Measurements from ENCODE around the gene TRIM41. TPM values are rescaled to one million over a fixed set of nuclear protein-coding genes. Genes with fewer than 3 reads are reported as not detected.
A peak's percentile ranks its signal among the peaks of the same experiment; 100 is the strongest.
"Not testable (repeated sequence)": the region's sequence is repeated elsewhere in the genome, so short reads cannot be mapped to it uniquely, and the experiment has no call there.

Gene TRIM41
- total and polyA plus RNA-seq, 4 donors, result 10.7 to 39.7 (median 30.8) TPM

- not testable (repeated sequence) for H3K4me3 ChIP-seq (ENCODE audit: low read depth, low read length); H3K27ac ChIP-seq (ENCODE audit: low read depth, low read length); DNase-seq (ENCODE audit: low read depth in 4 of 6, low spot score in 6 of 6); H3K36me3 ChIP-seq (ENCODE audit: control insufficient read depth, insufficient read depth, low read length); H3K9me3 ChIP-seq (ENCODE audit: control insufficient read depth, insufficient read depth, low read length)
- WGBS (ENCODE audit: insufficient coverage), result 79% methylated on average over 20 of the region's 24 CpGs
- Histone ChIP-seq H3K4me1 (ENCODE audit: control insufficient read depth, insufficient read depth, low read length) (peaks cover 30% of the 10 kb centered on the region), H3K27me3 (ENCODE audit: control insufficient read depth, insufficient read depth, low read length) (peaks cover 24% of the 10 kb centered on the region)
Observed at GRCh38 chr5:181209006-181209405, 14.1 kb upstream of the TRIM41 start.

DNA sequence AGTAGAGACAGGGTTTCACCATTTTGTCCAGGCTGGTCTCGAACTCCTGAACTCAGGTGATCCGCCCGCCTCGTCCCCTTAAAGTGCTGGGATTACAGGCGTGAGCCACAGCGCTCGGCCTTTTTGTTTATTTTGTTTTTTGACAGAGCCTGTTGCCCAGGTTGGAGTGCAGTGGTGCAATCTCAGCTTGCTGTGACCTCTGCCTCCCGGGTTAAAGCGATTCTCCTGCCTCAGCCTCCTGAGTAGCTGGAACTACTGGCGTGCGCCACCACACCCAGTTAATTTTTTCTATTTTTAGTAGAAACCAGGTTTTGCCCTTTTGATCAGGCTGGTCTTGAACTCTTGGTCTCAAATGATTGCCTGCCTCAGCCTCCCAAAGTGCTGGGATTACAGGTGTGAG, 12.9 kb upstream of the TRIM41 start:
- Histone ChIP-seq H3K4me1 (ENCODE audit: control insufficient read depth, insufficient read depth, low read length) (peaks cover 24% of the 10 kb centered on the region), H3K27me3 (ENCODE audit: control insufficient read depth, insufficient read depth, low read length) (peaks cover 30% of the 10 kb centered on the region)
- DNase-seq (ENCODE audit: low read depth in 4 of 6, low spot score in 6 of 6); H3K27ac ChIP-seq (ENCODE audit: low read depth, low read length); H3K36me3 ChIP-seq (ENCODE audit: control insufficient read depth, insufficient read depth, low read length); H3K4me3 ChIP-seq (ENCODE audit: low read depth, low read length); H3K9me3 ChIP-seq (ENCODE audit: control insufficient read depth, insufficient read depth, low read length): not testable (repeated sequence)
- 79% methylated on average over 7 of the region's 11 CpGs for WGBS (ENCODE audit: insufficient coverage)

GRCh38 chr5:181210698-181211097, 12.4 kb upstream of the TRIM41 start:
- Histone ChIP-seq H3K4me1 (ENCODE audit: control insufficient read depth, insufficient read depth, low read length) (peaks cover 19% of the 10 kb centered on the region), H3K27me3 (ENCODE audit: control insufficient read depth, insufficient read depth, low read length) (peaks cover 30% of the 10 kb centered on the region)
- not testable (repeated sequence) for H3K27ac ChIP-seq (ENCODE audit: low read depth, low read length); H3K36me3 ChIP-seq (ENCODE audit: control insufficient read depth, insufficient read depth, low read length); H3K9me3 ChIP-seq (ENCODE audit: control insufficient read depth, insufficient read depth, low read length); DNase-seq (ENCODE audit: low read depth in 4 of 6, low spot score in 6 of 6); H3K4me3 ChIP-seq (ENCODE audit: low read depth, low read length)
- WGBS (ENCODE audit: insufficient coverage), result 81% methylated on average over 13 of the region's 17 CpGs

DNA sequence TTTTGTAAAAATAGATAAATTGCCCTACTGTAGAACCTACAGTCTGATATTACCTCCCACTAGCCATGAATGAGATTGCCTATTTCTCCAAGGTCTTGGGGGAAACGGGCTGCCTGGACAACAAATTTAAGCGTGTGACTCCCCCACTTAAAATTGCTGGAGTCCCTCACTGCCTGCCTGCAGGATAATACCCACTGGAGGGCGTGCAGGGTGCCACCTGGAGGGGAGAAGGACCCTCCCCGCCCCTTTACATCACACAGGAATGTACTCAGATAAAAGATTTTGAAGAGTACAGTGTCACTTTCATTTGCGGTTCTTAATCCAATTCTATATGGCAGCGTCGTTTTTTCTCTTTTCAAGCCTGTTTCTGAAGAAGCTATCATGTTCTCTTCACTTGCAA, 11.9 kb upstream of the TRIM41 start:
- Histone ChIP-seq H3K36me3 (ENCODE audit: control insufficient read depth, insufficient read depth, low read length) (no peaks in the 10 kb centered on the region), H3K4me3 (ENCODE audit: low read depth, low read length) (no peak overlapping the region), H3K9me3 (ENCODE audit: control insufficient read depth, insufficient read depth, low read length) (no peaks in the 10 kb centered on the region), H3K27ac (ENCODE audit: low read depth, low read length) (no peak overlapping the region), H3K4me1 (ENCODE audit: control insufficient read depth, insufficient read depth, low read length) (peaks cover 18% of the 10 kb centered on the region), H3K27me3 (ENCODE audit: control insufficient read depth, insufficient read depth, low read length) (peaks cover 35% of the 10 kb centered on the region)
- 33% methylated on average over 5 of the region's 7 CpGs for WGBS (ENCODE audit: insufficient coverage)
- DNase-seq (ENCODE audit: low read depth in 4 of 6, low spot score in 6 of 6), result no peak

- Histone ChIP-seq H3K9me3 (ENCODE audit: control insufficient read depth, insufficient read depth, low read length) (no peaks in the 10 kb centered on the region), H3K27me3 (ENCODE audit: control insufficient read depth, insufficient read depth, low read length) (peaks cover 40% of the 10 kb centered on the region), H3K4me3 (ENCODE audit: low read depth, low read length) (no peak overlapping the region), H3K4me1 (ENCODE audit: control insufficient read depth, insufficient read depth, low read length) (peaks cover 17% of the 10 kb centered on the region), H3K27ac (ENCODE audit: low read depth, low read length) (no peak overlapping the region), H3K36me3 (ENCODE audit: control insufficient read depth, insufficient read depth, low read length) (no peaks in the 10 kb centered on the region)
- DNase-seq (ENCODE audit: low read depth in 4 of 6, low spot score in 6 of 6), result no peak
- WGBS (ENCODE audit: insufficient coverage), result 53% methylated on average over 2 of the region's 6 CpGs
Observed at GRCh38 chr5:181212080-181212479, 11.0 kb upstream of the TRIM41 start.

GRCh38 chr5:181212934-181213333, 10.1 kb upstream of the TRIM41 start:
- Histone ChIP-seq H3K4me1 (ENCODE audit: control insufficient read depth, insufficient read depth, low read length) (peaks cover 20% of the 10 kb centered on the region), H3K27ac (ENCODE audit: low read depth, low read length) (no peak overlapping the region), H3K9me3 (ENCODE audit: control insufficient read depth, insufficient read depth, low read length) (no peaks in the 10 kb centered on the region), H3K4me3 (ENCODE audit: low read depth, low read length) (no peak overlapping the region), H3K36me3 (ENCODE audit: control insufficient read depth, insufficient read depth, low read length) (no peaks in the 10 kb centered on the region), H3K27me3 (ENCODE audit: control insufficient read depth, insufficient read depth, low read length) (peaks cover 49% of the 10 kb centered on the region)
- no CpG with 5 or more reads among the region's 2 CpGs for WGBS (ENCODE audit: insufficient coverage)
- DNase-seq (ENCODE audit: low read depth in 4 of 6, low spot score in 6 of 6), result no peak

DNA sequence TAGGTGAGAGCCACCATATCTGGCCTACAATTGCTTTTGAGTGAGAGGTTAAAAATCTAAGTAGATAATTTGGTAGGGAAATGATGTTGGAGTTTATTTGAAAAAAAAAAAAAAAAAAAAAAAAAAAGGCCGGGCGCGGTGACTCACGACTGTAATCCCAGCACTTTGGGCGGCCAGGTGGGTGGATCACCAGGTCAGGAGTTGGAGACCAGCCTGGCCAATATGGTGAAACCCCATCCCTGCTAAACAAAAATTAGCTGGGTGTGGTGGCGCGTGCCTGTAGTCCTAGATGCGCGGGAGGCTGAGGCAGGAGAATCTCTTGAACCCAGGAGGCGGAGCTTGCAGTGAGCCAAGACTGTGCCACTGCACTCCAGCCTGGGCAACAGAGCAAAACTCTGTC, 8.8 kb upstream of the TRIM41 start:
- H3K27me3 ChIP-seq (ENCODE audit: control insufficient read depth, insufficient read depth, low read length), result peaks cover 51% of the 10 kb centered on the region

GRCh38 chr5:181215997-181216989, 6.8 kb upstream of the TRIM41 start:
- Histone ChIP-seq H3K4me3 (ENCODE audit: low read depth, low read length) (peak overlapping the region; percentile 57), H3K36me3 (ENCODE audit: control insufficient read depth, insufficient read depth, low read length) (no peaks in the 10 kb centered on the region), H3K9me3 (ENCODE audit: control insufficient read depth, insufficient read depth, low read length) (no peaks in the 10 kb centered on the region), H3K27me3 (ENCODE audit: control insufficient read depth, insufficient read depth, low read length) (peaks cover 58% of the 10 kb centered on the region), H3K4me1 (ENCODE audit: control insufficient read depth, insufficient read depth, low read length) (peaks cover 32% of the 10 kb centered on the region), H3K27ac (ENCODE audit: low read depth, low read length) (no peak overlapping the region)
- no peak for DNase-seq (ENCODE audit: low read depth in 4 of 6, low spot score in 6 of 6)
- WGBS (ENCODE audit: insufficient coverage), result 43% methylated on average over 35 of the region's 44 CpGs

More for the DNA sequence above, 8.8 kb upstream of the TRIM41 start:
- H3K4me1 ChIP-seq (ENCODE audit: control insufficient read depth, insufficient read depth, low read length), result peaks cover 27% of the 10 kb centered on the region
- not testable (repeated sequence) for DNase-seq (ENCODE audit: low read depth in 4 of 6, low spot score in 6 of 6); H3K9me3 ChIP-seq (ENCODE audit: control insufficient read depth, insufficient read depth, low read length); H3K36me3 ChIP-seq (ENCODE audit: control insufficient read depth, insufficient read depth, low read length); H3K4me3 ChIP-seq (ENCODE audit: low read depth, low read length); H3K27ac ChIP-seq (ENCODE audit: low read depth, low read length)
- 95% methylated on average over 8 of the region's 10 CpGs for WGBS (ENCODE audit: insufficient coverage)

GRCh38 chr5:181217111-181217802, 5.8 kb upstream of the TRIM41 start:
- H3K36me3 ChIP-seq (ENCODE audit: control insufficient read depth, insufficient read depth, low read length), result no peaks in the 10 kb centered on the region
- peaks cover 53% of the 10 kb centered on the region for H3K27me3 ChIP-seq (ENCODE audit: control insufficient read depth, insufficient read depth, low read length)
- H3K9me3 ChIP-seq (ENCODE audit: control insufficient read depth, insufficient read depth, low read length), result no peaks in the 10 kb centered on the region
- peak in 2 of 6 donors; percentile 58 to 72 for DNase-seq (ENCODE audit: low read depth in 4 of 6, low spot score in 6 of 6)
- H3K4me1 ChIP-seq (ENCODE audit: control insufficient read depth, insufficient read depth, low read length), result peaks cover 41% of the 10 kb centered on the region
- H3K27ac ChIP-seq (ENCODE audit: low read depth, low read length), result peak overlapping the region; percentile 57
- H3K4me3 ChIP-seq (ENCODE audit: low read depth, low read length), result peak overlapping the region; percentile 57
- WGBS (ENCODE audit: insufficient coverage), result under 1% methylated on average over 46 of the region's 46 CpGs
